Activated CD4-positive, alpha-beta T cell treated with anti-CD3 and anti-CD28 coated beads for 4 hours (primary cell): Measurements from ENCODE around the gene C1QC.
"Not testable (repeated sequence)": the region's sequence is repeated elsewhere in the genome, so short reads cannot be mapped to it uniquely, and the experiment has no call there.

Experiments used
- DNase-seq, 2 donors: peaks; one replicate each; pipeline ENCODE4 v3.0.0-alpha.2; 2020

Gene C1QC

DNA sequence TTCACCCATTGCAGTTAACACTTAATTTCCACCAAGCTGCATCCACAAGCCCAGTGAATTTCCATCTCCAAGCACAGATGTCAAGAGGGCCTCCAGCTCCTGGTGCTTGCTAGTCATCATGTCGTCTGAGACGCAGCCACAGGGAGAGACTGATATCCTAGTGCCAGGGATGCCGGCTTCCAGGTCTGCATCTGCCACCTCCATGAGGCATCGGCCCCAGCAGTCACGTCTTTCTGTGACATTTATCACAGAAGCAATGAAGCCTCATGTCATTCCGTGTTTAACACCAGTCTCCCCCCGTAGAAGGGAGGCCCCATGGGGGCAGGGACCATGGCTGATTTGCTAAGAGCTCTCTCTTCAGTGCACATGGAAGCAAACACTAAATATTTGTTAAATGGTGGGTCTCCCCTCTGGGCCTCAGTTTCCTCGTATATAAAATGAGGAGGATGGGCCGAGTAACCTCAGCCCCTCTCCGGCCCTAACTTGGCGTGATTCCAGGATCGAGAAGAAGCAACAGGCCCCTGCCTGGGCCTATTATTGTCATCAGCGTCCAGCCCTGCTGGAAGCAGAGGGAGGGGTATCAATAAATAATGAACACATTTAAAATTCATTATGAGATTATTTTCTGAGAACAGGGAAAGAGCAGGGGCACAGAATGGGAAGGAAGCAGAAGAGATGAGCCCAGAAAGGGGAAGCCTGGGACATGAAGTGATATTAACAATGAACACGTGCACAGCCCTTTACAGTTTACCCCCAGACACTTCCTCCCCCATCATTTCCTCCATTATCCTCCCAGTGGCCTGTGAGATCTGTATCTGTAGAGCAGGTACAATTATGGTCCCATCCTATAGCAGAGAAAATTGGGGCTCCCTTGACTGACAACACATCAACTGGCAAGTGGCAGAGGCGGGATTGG lies 8.8 kb downstream of the C1QC start:
- no peak for DNase-seq

DNA sequence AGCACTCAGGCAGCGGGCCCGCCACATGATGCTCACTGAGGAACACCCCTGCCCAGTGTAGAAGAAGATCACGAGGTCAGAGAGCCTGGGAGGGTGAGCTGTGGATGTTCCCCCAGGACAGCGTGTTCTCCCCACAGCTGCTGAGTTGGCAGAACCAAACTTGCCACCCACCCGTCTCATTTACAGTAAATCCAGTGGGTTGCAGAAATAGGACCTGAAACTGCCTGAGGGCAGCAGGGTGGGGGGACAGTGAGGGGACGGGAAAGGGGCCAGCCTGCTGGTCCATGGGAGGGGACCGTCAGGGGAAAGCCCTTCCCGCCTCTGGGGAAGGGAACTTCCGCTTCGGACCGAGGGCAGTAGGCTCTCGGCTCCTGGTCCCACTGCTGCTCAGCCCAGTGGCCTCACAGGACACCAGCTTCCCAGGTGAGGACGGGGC lies 9.5 kb downstream of the C1QC start, which contains the start of gene C1QB:
Gene C1QB (plus strand): TSS at position 356 of the 436 bp plus-strand sequence. CDS start 6,227 bp downstream, outside the sequence.
- no peak for DNase-seq

DNA sequence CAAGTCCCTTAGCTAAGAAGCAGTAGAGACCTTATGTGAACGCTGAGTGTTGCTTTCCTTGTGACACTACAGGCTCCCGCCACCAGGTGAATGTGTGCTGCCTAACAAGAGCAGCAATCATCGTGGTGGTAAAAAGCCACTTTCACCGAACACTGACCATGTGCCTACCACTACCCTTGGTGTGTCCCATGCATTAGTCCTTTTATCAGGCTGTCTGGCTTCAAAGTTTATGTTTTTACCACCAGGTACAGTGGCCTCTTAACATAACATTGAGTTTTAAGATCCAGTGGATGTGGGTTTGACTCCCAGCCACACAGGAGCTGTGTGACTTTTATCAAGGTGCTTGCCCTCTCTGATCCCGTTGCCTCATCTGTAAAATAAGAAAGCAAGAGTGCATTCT lies 11.3 kb downstream of the C1QC start:
- DNase-seq = no peak

DNA sequence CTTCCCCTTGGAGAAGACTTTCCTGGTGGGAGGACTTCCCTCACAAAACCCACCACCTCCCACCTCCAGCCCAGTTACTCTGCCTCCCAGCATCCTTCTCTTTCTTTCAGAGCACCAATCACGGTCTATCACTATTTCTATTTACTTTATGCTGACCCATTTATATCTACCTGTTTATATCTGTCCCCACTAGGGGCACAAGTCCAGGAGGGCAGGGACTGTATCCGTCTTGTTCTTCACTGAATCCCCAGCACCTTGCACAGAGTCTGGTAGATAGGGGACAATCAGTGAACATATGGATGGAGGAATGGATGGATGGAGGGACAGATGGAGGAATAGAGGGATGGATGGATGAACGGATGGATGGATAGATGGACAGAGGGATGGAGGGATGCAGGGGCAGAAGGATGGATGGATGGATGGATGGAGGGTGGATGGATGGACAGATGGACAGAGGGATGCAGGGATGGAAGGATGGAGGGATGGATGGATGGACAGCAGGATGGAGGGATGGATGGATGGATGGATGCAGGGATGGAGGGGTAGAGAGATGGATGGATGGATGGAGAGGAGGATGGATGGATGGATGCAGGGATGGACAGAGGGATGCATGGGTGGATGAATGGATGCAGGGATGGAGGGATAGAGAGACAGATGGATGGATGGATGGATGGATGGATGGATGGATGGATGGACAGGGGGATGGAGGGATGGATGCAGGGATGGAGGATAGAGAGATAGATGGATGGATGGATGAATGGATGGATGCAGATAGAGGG lies 15.1 kb downstream of the C1QC start:
- DNase-seq = no peak

DNA sequence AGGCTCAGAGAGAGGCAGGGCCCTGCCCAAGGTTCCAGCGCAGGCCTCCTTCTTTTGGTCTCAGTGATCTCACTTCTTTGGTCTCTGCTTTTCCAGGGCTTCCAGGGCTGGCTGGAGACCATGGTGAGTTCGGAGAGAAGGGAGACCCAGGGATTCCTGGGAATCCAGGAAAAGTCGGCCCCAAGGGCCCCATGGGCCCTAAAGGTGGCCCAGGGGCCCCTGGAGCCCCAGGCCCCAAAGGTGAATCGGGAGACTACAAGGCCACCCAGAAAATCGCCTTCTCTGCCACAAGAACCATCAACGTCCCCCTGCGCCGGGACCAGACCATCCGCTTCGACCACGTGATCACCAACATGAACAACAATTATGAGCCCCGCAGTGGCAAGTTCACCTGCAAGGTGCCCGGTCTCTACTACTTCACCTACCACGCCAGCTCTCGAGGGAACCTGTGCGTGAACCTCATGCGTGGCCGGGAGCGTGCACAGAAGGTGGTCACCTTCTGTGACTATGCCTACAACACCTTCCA lies 17.3 kb downstream of the C1QC start:
- no peak for DNase-seq

DNA sequence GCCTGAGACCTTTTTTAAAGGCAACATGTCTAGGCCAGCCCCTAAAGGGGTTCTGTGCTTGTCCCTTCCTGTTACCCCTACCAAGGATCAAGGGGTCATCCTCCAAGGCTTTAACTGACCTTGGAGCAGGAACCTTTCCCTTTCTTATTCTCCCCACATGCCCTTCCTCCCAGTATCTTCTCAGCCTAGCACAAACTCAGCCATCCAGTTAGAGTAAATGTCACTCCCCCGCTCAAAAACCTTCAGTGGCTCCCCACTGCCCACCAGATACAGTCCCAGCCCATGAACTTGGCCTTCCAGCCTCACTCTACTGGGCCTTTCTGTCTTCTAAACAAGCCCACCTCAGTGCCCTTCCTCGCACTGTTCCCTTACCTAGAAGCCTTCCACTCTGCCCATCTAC lies 18.4 kb downstream of the C1QC start:
- no peak for DNase-seq

DNA sequence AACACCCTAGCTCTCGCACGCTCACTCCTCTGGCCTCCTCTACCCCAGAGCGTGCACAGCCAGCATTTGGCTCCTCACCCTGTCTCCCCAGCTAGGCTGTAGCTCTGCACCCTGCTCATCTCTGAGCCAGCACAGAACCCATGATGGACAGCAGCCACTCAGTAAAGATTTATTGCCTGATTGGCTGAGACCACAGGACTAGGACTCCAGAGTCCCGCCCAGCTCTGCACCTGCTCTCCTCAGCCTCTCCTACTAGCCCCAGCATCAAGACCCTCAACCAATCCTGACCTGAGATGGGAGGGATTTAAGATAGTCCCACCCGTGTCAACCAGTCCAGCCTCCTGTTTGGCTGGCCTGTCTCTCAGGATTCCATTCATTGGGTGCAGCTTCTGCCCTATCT lies 18.9 kb downstream of the C1QC start:
- DNase-seq = no peak

DNA sequence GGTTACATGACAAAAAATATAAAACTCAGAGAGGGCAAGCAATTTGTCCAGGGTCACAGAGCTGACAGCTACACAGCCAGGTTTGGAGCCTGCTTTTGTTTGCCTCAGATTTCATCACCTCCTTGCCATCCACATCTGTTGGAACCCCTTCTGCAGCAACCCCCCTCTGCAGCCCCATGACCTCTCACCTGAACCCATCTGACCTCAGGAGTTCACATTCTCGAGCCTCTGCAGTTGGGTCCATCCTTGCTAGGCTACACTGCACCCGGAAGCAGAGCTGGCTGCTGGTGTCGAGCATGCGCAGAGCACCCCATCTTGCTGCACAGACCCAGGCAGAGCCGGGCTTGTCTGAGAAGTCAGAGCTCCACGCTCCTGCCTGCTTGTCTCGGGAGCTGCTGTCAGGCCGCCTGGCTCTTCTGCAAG lies 19.6 kb downstream of the C1QC start:
- no peak for DNase-seq

DNA sequence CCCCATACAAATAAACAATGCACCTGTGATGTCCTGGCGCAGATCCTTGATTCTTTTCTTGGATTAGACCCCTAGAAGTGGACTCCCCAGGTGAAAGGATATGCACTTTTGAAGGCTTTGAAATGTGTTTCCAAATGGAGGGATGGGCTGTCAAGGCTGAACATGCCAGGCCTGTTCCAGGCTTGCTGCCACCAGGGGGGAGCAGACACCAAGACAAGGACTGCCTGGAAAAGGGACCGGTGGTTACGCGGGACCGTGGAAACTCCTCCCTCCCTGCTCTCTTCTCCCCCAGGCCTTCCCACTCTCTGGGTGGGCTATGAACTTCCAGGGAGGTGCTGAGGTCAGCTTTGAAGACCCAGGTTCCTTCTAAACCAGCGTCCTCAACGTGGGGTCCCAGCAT lies 22.3 kb downstream of the C1QC start:
- DNase-seq = no peak

DNA sequence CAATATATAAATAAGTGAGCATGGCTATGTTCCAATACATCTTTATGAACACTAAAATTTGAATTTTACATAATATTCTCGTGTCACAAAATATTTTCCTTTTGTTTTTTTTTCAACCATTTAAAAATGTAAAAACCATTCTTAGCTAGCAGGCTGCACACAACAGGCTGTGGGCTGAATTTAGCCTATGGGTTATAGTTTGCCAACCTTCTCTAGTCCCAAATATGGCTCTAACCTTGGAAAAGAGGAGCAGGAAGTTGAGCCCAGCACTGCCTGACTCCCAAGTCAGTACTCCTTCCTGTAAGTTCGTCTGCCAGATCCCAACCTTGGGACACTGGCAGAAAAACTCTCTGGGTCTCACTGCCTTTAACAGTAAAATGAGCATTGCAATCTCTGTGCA lies 23.0 kb downstream of the C1QC start:
- no peak for DNase-seq

DNA sequence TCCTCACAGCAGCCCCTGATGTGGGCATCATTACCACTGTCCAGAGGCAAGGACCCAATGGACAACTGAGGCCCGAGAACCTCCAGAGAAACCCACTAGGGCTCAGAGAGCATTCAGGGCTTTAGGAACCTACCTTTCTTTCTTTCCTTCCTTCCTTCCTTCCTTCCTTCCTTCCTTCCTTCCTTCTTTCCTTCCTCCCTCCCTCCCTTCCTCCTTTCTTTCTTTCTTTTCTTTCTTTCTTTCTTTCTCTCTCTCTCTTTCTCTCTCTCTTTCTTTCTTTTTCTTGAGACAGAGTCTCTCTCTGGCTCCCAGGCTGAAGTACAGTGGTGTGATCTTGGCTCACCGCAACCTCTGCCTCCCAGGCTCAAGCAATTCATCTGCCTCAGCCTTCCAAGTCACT lies 25.4 kb downstream of the C1QC start:
- not testable (repeated sequence) for DNase-seq

DNA sequence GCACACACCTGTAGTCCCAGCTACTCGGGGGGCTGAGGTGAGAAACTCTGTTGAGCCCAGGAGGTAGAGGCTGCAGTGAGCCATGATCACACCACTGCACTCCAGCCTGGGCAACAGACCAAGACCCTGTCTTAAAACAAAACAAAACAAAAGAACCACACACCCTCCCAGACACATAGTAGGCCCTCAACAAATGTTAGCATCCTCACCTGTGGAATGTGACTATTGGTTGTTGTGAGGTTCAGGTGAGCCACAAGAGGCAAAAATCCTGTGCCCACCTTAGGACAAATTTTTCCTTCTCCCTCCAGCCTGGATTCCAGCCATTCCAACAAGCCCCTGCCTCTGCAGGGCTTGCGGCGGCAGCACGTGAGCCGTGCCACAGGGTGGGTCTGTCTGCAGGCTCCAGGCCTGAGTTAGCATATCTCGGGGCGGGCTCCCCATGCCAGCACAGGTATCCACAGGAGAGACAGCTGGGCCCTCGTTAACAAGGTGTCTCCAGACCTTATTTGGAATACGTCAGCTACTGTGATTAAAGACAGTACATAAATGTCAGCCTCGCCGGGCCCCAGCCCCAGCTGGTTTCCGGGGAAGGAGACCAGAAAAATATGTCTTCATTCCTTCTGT lies 27.0 kb downstream of the C1QC start:
- no peak for DNase-seq

DNA sequence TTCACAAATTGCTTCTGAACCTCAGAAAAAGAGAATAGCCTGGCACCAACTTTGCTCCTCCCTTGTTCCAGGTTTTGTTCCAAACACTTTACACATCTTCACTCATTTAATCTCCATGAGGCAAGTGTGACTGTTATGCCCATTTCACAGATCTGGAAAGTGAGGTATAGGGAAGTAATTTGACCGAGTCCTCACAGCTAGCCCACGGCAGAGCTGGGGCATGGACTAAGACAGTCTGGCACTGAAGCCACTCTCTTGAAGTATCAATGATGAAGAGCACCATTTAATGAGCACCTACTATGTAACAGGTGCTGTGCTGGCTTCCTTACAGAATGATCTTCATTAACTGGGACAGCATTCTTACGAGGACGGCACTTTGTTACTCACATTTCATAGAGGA lies 28.6 kb downstream of the C1QC start:
- no peak for DNase-seq

DNA sequence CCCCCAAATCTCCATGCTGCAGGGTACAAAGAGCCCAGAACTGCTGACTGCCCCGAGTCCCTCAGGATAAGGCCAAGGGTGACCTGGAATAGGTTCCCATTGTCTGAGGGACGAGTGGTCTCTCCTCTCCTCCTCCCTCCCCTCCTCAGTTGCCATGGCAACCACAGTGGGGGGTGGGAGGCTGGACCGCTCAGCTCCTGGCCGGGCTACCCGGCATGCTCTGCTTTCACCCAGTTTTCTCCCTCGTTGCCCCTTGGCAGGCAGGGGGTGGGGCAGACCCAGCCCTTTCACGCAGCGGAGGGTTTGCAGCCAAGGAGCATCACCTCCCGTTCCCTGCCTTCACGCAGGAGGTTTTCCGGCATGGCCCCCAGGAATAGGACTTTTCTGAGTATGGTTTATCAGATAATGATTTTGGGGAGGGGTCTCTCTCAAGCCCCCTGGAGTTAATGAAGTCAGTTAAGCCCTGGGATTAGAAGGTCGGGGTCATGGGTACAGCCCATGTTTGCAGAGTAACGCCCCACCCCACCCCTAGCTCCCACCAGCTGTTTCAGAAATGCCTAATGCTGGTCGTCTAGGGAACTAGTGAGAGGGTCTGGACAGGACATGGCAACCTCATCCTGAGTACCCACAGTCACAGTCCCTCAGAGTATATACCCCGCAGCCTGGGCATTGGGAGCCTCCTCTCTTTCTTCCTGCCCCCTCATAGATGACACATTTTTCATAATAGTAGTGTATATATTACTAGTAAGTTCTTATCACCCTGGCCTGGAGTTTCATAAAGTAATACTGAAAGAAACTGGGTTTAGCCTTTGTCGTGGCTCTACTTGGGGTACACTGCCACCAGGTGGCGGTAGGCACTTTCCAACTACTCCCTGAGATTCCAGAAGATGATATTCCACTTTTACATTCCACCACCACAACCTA lies 30.3 kb downstream of the C1QC start:
- DNase-seq = no peak

DNA sequence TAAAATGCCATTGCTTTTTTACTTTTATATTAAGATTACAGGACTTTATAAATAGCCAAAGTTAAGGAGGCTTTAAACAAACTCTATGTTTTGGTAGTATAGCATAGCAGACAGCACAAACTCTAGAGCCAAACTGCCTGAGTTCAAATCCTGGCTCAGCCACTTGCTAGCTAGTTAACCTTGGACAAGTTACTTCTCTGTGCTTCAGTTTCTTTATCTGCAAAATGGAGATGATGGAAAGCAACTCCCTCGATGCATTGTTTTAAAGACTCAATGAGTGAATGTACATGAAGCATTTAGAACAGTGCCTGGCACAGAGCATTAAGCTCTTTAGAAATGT lies 30.9 kb downstream of the C1QC start:
- no peak for DNase-seq

DNA sequence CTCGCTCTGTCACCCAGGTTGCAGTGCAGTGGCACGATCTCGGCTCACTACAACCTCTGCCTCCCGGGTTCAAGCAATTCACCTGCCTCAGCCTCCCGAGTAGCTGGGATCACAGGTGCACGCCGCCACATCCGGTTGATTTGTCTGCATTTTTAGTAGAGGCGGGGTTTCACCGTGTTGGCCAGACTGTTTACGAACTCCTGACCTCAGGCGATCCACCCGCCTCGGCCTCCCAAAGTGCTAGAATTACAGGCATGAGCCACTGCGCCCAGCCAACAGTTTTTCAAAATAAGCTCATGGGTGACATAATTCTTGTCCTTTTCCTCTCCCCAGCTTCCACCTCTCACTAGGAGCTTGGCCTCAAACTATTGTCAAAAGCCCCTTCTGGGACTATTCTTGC lies 32.7 kb downstream of the C1QC start:
- DNase-seq = not testable (repeated sequence)

DNA sequence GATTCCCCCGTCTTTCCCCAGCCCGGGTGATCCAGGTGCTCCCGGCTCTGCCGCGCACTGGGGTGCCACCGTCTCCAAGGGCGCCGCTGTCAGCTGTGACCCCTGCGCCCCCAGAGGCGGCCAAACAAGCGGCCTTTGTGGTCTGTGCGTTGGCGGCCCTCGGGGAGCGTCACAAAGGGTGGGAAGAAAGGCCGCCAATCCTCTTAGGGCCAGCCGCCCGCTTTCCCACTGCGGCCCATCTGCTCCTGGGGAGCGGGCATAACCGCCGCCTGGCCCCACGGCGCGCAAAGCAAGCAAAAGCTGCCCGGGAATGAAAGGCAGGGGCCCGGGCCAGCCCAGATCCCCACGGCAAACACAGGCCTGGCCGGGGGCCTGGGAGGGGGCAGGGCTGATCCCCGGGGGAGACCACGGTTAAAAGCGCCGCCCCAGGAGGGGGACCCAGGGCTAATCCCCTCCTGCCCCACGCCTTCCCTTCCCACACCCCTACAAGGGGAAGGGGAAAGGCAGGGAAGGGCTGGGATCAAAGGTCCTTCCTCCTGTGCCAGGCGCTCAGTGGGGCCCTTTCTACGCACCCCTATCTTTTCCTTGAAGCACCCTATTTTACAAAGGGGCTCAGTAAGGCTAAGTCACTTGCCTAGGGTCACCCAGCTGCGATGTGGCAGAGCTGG lies 33.6 kb downstream of the C1QC start:
- DNase-seq = no peak

DNA sequence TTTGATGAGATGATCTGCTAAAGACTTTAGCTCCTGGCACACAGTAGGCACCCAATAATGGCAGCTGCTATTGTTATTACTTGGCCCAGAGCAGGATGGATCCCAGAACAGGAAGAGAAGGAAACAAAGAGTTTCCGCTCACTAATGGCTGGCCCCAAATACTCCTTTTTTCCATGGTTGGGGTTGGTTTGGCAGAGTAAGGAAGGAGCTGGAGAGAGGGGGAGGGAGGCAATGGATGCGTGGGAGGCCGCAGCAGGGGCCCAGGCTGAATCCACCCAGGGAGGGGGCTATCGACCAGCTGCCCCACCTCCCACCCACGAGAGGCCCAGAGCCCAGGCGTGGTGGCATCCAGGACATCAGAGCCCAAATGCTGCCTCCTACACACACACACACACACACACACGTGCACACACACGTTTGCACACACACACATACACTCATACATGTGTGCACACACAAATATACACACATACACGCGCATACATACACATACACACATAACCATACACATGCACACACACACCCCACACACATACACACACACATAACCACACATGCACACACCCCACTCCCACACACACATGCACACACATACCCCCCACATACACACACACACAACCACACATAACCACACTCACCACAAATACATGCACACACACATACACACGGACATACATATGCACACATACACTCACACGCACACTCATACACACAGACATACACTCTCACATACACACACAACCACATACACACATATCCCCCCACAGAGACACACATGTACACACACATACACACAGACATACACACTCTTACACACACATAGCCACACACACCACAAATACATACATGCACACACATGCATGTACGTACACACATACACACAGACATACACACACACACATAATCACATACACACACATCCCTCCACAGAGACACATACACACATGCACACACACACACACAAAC lies 34.8 kb downstream of the C1QC start:
- DNase-seq = no peak

DNA sequence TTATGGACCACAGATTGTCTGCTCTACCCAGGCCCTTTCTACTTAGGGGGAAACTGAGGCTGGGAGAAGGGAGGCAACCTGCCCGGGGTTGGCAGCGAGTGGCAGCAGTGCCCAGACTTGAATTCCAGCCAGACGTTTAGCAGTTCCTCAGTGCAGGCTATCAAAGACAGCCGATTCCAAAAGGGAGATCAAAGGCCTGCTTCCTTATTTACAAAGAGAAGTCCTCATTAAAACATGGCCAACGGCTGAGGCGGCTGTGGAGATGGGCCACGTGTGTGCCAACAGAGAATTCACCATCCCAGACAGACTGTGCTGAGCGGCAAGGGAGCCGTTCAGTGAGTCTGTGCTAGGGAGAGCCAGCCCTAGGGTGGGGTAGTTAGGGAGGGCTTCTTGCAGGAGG lies 37.3 kb downstream of the C1QC start:
- DNase-seq = no peak

DNA sequence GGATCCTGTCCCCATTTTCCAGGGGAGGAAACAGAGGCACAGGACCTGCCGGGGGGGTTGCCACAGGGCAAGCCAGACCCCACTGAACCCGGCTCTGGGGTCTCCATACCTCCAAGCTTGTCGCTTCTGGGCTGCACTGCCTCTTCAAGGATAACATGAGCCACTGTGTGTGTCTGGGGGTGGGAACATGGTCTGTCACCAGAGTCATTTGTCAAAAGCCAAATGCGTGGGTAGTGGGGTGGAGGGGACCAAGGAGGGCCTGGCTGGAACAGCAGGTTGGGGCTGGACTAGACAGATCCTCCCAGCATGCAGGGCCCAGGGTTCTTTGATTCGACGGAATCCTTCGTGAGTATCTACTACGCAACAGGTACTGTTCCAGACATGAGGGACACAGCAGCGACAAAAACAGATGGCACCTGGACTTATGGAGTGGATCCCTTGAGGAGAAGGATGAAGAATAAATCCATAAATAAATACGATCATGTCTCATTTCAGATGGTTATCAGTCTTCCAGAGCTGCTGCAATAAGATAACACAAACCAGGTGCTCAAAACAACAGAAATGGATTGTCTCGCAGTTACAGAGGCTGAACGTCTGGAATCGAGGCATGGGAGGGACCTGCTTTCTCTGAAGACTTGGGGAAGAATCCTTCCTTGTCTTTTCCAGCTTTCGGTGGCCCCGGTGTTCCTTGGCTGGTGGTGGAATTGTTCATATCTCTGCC lies 38.3 kb downstream of the C1QC start:
- no peak for DNase-seq
